Lower leg skin (tissue), 4 donors: ENCODE measurements around the gene SMG6. TPM values are rescaled to one million over a fixed set of nuclear protein-coding genes. Genes with fewer than 3 reads are reported as not detected.

Source experiments
- DNase-seq, 2 donors: peaks; one replicate each; pipeline ENCODE4 v3.0.0-alpha.2; 2019; ENCODE audit warnings: low spot score in 2 of 2
- H3K4me3 ChIP-seq: fragments of 200-600 bp; sonication (generic); 2 replicates; pipeline ENCODE4 v1.5.1; 2017; ENCODE audit warnings: mild to moderate bottlenecking, low read depth; ENCODE audit not compliant: poor library complexity, severe bottlenecking
- POLR2A ChIP-seq, 2 donors: fragments of 450-650 bp; IDR thresholded peaks; one replicate each; pipeline ENCODE4 v1.6.1; 2016 to 2017; ENCODE audit warnings: antibody characterized with exemption in 2 of 2, mild to moderate bottlenecking in 1 of 2, moderate library complexity in 1 of 2
- WGBS, 2 donors: methylation state at CpG; one replicate each; pipeline ENCODE4 v1.1.5; 2018; 5-methylcytosine and 5-hydroxymethylcytosine counted together
- intact Hi-C: fragments of 100-400 bp; cut with DNase I; formaldehyde crosslinking; loops from one replicate; pipeline ENCODE4 v1.15.0; 2023; ENCODE audit warnings: low total_unique reads
- total RNA-seq, 4 donors: library from RNA; depleted of rRNA; stranded (reverse); fragments of >200 nt; gene quantifications; one replicate each; pipeline ENCODE4 v1.1.0, GENCODE V29; 2016
- TF ChIP-seq, protein P1 (sequence below), 3 donors: fragments of 450-650 bp; IDR thresholded peaks; one replicate each; pipeline ENCODE4 v1.5.1; 2016; ENCODE audit warnings: antibody characterized with exemption in 3 of 3, mild to moderate bottlenecking in 3 of 3, moderate library complexity in 2 of 3

The SMG6 gene
- total RNA-seq, 4 donors from 2014 or later, result 22.5 to 54.6 (median 29.5) TPM

DNA sequence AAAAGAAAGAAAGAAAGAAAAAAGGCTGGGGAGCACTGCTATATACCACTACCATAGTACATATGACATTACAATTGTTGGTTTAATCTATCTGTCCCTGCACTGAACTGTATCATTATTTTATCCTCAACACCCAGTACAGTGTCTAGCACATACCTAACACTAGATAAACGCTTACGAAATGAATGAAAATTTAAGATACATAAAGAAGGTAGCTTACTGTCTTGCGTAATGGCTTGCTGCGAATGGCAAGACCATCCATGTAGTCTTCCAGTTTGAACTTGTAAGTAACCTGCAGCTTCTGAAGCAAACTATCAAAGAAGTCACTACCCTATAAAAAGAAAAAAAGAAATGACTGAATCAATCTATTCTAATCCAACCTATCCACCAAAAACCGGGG is 6.6 kb downstream of the SMG6 start:
- DNase-seq, result no peak
- intact Hi-C loops, result no loop called here
- no peak overlapping the region for H3K4me3 ChIP-seq
- WGBS, 2 donors, result 65 to 82% methylated on average over 5 of the region's 5 CpGs
- no peak for TF ChIP-seq POLR2A (IDR thresholded peaks at IDR 0.05)
- TF ChIP-seq, protein P1, sequence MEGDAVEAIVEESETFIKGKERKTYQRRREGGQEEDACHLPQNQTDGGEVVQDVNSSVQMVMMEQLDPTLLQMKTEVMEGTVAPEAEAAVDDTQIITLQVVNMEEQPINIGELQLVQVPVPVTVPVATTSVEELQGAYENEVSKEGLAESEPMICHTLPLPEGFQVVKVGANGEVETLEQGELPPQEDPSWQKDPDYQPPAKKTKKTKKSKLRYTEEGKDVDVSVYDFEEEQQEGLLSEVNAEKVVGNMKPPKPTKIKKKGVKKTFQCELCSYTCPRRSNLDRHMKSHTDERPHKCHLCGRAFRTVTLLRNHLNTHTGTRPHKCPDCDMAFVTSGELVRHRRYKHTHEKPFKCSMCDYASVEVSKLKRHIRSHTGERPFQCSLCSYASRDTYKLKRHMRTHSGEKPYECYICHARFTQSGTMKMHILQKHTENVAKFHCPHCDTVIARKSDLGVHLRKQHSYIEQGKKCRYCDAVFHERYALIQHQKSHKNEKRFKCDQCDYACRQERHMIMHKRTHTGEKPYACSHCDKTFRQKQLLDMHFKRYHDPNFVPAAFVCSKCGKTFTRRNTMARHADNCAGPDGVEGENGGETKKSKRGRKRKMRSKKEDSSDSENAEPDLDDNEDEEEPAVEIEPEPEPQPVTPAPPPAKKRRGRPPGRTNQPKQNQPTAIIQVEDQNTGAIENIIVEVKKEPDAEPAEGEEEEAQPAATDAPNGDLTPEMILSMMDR (IDR thresholded peaks at IDR 0.05), result no peak

DNA sequence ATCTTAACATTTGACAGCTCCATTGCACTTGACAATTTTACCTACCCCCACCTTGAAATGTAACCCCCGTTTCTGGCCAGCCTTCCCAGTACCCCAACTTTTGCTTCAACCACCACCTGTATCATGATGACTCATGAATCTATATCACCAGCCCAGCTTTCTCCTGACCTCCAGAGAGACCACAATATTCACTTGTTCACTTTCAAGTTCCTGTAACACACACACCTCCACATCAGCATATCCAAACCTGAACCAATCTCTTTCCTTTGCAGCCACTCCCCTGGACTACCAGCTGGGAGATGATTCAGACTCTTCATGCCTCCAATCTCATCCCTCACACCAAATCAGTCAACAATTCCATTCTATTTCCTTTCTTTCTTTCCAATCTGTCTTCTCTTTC is 8.0 kb downstream of the SMG6 start:
- intact Hi-C loops, result no loop called here
- WGBS, 2 donors, result 82 to 87% methylated on average over 1 of the region's 1 CpG
- TF ChIP-seq POLR2A (IDR thresholded peaks at IDR 0.05), result no peak
- TF ChIP-seq, protein P1 (IDR thresholded peaks at IDR 0.05), result no peak
- no peak overlapping the region for H3K4me3 ChIP-seq
- no peak for DNase-seq

DNA sequence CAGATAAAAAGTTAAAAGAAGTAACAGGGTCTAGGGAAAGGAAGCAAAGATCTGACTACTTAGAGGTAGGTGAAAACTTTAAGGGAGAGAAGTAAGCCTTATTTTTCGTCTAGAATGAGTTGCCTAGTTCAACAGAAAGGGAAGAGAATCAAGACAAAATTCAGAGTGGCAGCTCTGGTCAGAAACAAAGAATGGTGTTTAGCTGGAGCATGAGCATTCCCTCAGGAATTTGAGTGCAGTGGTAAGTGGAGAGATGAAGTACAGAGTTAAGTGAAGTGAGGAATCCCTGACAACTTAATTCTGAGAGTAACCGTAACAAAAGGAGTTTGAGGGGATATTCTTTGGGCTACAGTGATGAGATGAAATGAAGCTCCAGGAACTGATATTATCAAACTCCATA is 11.5 kb downstream of the SMG6 start:
- no peak for DNase-seq
- no peak overlapping the region for H3K4me3 ChIP-seq
- no peak for TF ChIP-seq POLR2A (IDR thresholded peaks at IDR 0.05)
- TF ChIP-seq, protein P1 (IDR thresholded peaks at IDR 0.05), result no peak
- intact Hi-C loops, result no loop called here
- WGBS, 2 donors, result 86% methylated on average over 2 of the region's 2 CpGs

DNA sequence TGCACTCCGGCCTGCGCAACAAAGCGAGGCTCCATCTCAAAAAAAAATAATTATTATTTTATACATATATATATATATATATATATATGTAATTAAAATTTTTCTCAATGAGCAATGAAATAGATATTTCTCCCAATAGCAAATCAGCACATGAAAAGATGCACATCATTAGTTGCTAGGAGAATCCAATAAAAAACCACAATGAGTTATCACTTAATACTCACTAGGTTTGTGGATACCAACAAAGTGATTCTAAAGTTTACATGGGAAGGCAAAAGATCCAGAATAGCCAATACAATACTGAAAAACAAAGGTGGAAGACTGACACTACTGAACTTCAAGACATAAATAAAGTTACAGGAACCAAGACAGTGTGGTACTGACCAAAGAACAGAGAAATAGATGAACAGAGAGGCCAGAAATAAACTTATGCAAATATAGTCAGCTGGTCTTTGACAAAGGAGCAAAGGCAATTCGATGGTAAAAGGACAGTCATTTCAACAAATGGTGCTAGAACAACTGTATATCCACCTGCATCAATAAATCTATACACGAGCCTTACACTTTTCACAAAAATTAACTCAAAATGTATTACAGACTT is 13.6 kb downstream of the SMG6 start:
- WGBS, 2 donors, result 87% methylated on average over 5 of the region's 5 CpGs
- TF ChIP-seq POLR2A (IDR thresholded peaks at IDR 0.05), result no peak
- TF ChIP-seq, protein P1 (IDR thresholded peaks at IDR 0.05), result no peak
- intact Hi-C loops, result no loop called here
- H3K4me3 ChIP-seq, result no peak overlapping the region
- no peak for DNase-seq

DNA sequence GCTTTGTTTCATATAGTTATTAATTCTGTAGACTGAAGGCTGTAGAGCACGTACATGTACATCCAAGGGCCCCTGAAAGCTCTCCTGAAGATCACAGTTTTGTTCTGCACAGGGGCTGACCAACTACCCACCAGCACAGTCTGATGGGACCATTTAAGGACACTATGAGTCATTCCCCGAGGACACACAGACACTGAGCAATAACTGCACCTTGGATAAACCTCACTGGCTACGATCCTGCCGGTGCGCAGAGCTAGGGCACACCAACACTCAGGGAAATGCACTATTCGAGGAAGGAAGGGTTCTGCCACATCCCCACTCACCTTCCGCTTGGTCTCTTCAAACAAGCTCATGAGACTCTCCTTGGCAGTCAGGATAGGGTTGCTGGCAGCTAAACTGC is 20.3 kb downstream of the SMG6 start:
- TF ChIP-seq, protein P1 (IDR thresholded peaks at IDR 0.05), result no peak
- TF ChIP-seq POLR2A (IDR thresholded peaks at IDR 0.05), result no peak
- no peak for DNase-seq
- 84 to 86% methylated on average over 7 of the region's 7 CpGs for WGBS, 2 donors
- no peak overlapping the region for H3K4me3 ChIP-seq
- intact Hi-C loops, result no loop called here

DNA sequence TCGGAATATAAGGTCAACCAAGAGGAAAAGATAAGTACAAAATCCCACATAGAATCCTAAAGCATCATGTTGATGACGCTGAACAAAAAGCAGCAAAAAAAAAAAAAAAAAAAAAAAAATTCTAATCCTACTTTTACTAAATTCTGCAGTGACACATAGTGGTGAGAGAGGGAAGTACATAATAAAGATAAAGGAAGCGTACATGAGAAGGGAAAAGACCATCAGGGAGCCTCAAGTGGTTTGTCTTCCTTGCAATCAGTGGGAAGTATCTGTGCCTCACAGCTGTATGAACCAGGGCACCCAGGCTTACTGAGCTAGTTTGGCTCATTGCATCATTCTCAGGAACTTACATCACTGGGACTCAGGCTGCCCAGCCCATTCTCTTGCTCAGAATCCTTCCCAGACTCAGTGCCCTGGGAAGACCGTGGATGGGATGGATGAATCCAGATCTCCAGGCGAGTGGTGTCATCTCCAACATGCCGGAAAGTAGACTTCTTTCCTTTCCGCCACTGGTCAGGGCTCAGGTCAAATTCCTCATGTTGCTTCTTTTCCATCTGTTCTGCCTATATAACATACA is 21.2 kb downstream of the SMG6 start:
- DNase-seq, result no peak
- TF ChIP-seq, protein P1 (IDR thresholded peaks at IDR 0.05), result no peak
- no peak for TF ChIP-seq POLR2A (IDR thresholded peaks at IDR 0.05)
- intact Hi-C loops, result no loop called here
- 53 to 60% methylated on average over 7 of the region's 7 CpGs for WGBS, 2 donors
- no peak overlapping the region for H3K4me3 ChIP-seq
